ENCODE measurements around the gene CHDH.

GRCh38 chr3:53830944-53831343, 15.3 kb downstream of the CHDH start:
- TF ChIP-seq TAF1 (IDR thresholded peaks at IDR 0.05; ENCODE audit: low read depth): no peak
- no peak for TF ChIP-seq USF1 (IDR thresholded peaks at IDR 0.05)
- no peak for TF ChIP-seq CEBPB (IDR thresholded peaks at IDR 0.05)
- no peak for TF ChIP-seq RAD21 (IDR thresholded peaks at IDR 0.05; ENCODE audit: low read depth)
